Measurements from ENCODE around the gene CEP70. TPM values are rescaled to one million over a fixed set of nuclear protein-coding genes. Genes with fewer than 3 reads are reported as not detected.
"Not testable (repeated sequence)": the region's sequence is repeated elsewhere in the genome, so short reads cannot be mapped to it uniquely, and the experiment has no call there.

Gene CEP70
- total RNA-seq, 1 experiment from 2014 or later: 32.6 TPM

DNA sequence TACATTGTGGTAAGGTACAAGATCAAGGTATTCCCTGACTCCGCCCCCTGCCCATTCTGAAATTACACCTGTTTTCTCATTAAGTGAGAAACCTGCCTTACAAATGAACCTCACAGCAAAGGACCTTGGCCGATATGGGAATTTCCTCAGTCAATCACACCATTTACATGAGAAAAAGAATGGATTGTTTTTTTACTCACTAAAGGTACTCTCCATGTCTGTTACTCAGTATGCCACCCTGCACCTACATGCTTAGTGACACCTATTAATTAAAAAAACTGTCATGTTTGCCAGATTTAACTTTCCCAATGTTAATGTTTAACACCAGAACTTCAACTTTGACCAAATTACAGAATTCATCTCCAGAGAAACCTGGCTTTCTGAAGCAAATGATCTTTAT lies 97.6 kb downstream of the CEP70 start:
- Mint-ChIP-seq H3K4me3 (no peak overlapping the region), H3K27ac (no peak overlapping the region), H3K36me3 (ENCODE audit: insufficient read depth in 1 of 3, low read depth in 3 of 3) (peaks cover 0 to 18% (median 18%) of the 10 kb centered on the region in 3 experiments; a peak in 5 of 7 replicates), H3K4me1 (peaks cover 12% of the 10 kb centered on the region in 2 experiments), H3K27me3 (ENCODE audit: low read depth) (no peaks in the 10 kb centered on the region), H3K9me3 (peaks cover 0 to 3% of the 10 kb centered on the region in 2 experiments; a peak in 3 of 5 replicates)
- WGBS (ENCODE audit: extremely low coverage, insufficient read length, low lambda C conversion rate): no CpG with 5 or more reads among the region's 2 CpGs
- H2BK20ac ChIP-seq (ENCODE audit: low read depth, low read length, poor library complexity, severe bottlenecking): no peak overlapping the region
- H3K4me2 ChIP-seq (ENCODE audit: insufficient read depth, insufficient read length, low read length): no peak overlapping the region
- H3K56ac ChIP-seq (ENCODE audit: insufficient read length, low read depth, low read length): no peak overlapping the region
- H2AFZ ChIP-seq (ENCODE audit: low read length): no peak overlapping the region
- H3K79me1 ChIP-seq (ENCODE audit: insufficient read depth, low read depth, low read length, poor library complexity, severe bottlenecking): no peaks in the 10 kb centered on the region
- no peak overlapping the region for H2BK5ac ChIP-seq (ENCODE audit: insufficient read length, low read length)
- H3K79me2 ChIP-seq (ENCODE audit: insufficient read depth, low read length): no peaks in the 10 kb centered on the region
- H3K14ac ChIP-seq (ENCODE audit: insufficient read depth, low read length): no peak overlapping the region
- H3T11ph ChIP-seq (ENCODE audit: low read length): no peak overlapping the region
- H4K91ac ChIP-seq (ENCODE audit: insufficient read length, low read depth, low read length): no peak overlapping the region
- peaks cover 6% of the 10 kb centered on the region; the same call in 1 of the 2 replicates for H3K4me1 ChIP-seq (ENCODE audit: insufficient read depth, low read length)
- no peak for DNase-seq
- TF ChIP-seq, protein P1, sequence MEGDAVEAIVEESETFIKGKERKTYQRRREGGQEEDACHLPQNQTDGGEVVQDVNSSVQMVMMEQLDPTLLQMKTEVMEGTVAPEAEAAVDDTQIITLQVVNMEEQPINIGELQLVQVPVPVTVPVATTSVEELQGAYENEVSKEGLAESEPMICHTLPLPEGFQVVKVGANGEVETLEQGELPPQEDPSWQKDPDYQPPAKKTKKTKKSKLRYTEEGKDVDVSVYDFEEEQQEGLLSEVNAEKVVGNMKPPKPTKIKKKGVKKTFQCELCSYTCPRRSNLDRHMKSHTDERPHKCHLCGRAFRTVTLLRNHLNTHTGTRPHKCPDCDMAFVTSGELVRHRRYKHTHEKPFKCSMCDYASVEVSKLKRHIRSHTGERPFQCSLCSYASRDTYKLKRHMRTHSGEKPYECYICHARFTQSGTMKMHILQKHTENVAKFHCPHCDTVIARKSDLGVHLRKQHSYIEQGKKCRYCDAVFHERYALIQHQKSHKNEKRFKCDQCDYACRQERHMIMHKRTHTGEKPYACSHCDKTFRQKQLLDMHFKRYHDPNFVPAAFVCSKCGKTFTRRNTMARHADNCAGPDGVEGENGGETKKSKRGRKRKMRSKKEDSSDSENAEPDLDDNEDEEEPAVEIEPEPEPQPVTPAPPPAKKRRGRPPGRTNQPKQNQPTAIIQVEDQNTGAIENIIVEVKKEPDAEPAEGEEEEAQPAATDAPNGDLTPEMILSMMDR (conservative IDR thresholded peaks at IDR 0.05): no peak
- H3K18ac ChIP-seq (ENCODE audit: insufficient read length, low read depth, low read length): no peak overlapping the region
- no peak overlapping the region for H3K23ac ChIP-seq (ENCODE audit: insufficient read length, low read depth, low read length)
- H3K9ac ChIP-seq (ENCODE audit: extremely low read depth, insufficient read length, low read length): no peak overlapping the region
- no peak overlapping the region for H3K27ac ChIP-seq (ENCODE audit: insufficient read length, low read depth, low read length)
- no peak overlapping the region for H4K8ac ChIP-seq (replicated peaks; ENCODE audit: insufficient read length, low read depth, low read length)
- no peaks in the 10 kb centered on the region for H3K27me3 ChIP-seq (ENCODE audit: insufficient read depth, low read length)
- no peaks in the 10 kb centered on the region for H3K23me2 ChIP-seq (ENCODE audit: insufficient read length, low read depth, low read length, poor library complexity, severe bottlenecking)
- H2BK12ac ChIP-seq (ENCODE audit: insufficient read length, low read depth, low read length): no peak overlapping the region
- H3K9me3 ChIP-seq (ENCODE audit: control insufficient read depth, low read depth, low read length): no peaks in the 10 kb centered on the region
- no peak overlapping the region for H2AK5ac ChIP-seq (ENCODE audit: insufficient read length, low read length)
- H3K4ac ChIP-seq (ENCODE audit: low read depth, low read length): no peak overlapping the region
- H4K5ac ChIP-seq (ENCODE audit: insufficient read length, low read depth, low read length): no peak overlapping the region
- no peak overlapping the region for H2BK15ac ChIP-seq (ENCODE audit: low read depth, low read length)
- no peak overlapping the region for H2BK120ac ChIP-seq (ENCODE audit: low read depth, low read length, poor library complexity, severe bottlenecking)
- H4K20me1 ChIP-seq (ENCODE audit: control insufficient read depth, insufficient read depth, insufficient read length): no peaks in the 10 kb centered on the region

DNA sequence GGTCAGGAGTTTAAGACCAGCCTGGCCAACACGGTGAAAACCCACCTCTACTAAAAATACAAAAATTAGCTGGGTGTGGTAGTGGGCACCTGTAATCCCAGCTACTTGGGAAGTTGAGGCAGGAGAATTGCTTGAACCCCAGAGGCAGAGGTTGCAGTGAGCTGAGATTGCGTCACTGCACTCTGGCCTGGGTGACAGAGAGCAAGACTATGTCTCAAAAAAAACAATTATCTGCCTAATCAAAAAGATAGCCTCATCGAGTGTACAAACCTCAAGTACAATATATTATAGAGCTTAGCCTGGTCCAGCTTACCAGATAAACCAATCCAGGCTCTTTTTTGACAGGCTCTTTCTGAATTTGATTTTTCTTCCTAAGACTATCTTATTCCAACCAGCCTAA lies 98.4 kb downstream of the CEP70 start:
- not testable (repeated sequence) for H3K27me3 ChIP-seq (ENCODE audit: insufficient read depth, low read length); H2BK120ac ChIP-seq (ENCODE audit: low read depth, low read length, poor library complexity, severe bottlenecking); H3K18ac ChIP-seq (ENCODE audit: insufficient read length, low read depth, low read length); H3K56ac ChIP-seq (ENCODE audit: insufficient read length, low read depth, low read length); H2BK12ac ChIP-seq (ENCODE audit: insufficient read length, low read depth, low read length); H3K4me3 Mint-ChIP-seq; H3T11ph ChIP-seq (ENCODE audit: low read length); H3K23ac ChIP-seq (ENCODE audit: insufficient read length, low read depth, low read length); H3K14ac ChIP-seq (ENCODE audit: insufficient read depth, low read length); H3K9me3 ChIP-seq (ENCODE audit: control insufficient read depth, low read depth, low read length); H2BK20ac ChIP-seq (ENCODE audit: low read depth, low read length, poor library complexity, severe bottlenecking); H3K27ac Mint-ChIP-seq; H3K27ac ChIP-seq (ENCODE audit: insufficient read length, low read depth, low read length); H3K27me3 Mint-ChIP-seq (ENCODE audit: low read depth); H3K23me2 ChIP-seq (ENCODE audit: insufficient read length, low read depth, low read length, poor library complexity, severe bottlenecking); H3K9me3 Mint-ChIP-seq; H3K4me2 ChIP-seq (ENCODE audit: insufficient read depth, insufficient read length, low read length); H2BK15ac ChIP-seq (ENCODE audit: low read depth, low read length); H2AFZ ChIP-seq (ENCODE audit: low read length); DNase-seq; H3K4me1 ChIP-seq (ENCODE audit: insufficient read depth, low read length); H4K91ac ChIP-seq (ENCODE audit: insufficient read length, low read depth, low read length); H2BK5ac ChIP-seq (ENCODE audit: insufficient read length, low read length); H4K5ac ChIP-seq (ENCODE audit: insufficient read length, low read depth, low read length); H3K9ac ChIP-seq (ENCODE audit: extremely low read depth, insufficient read length, low read length); H3K79me1 ChIP-seq (ENCODE audit: insufficient read depth, low read depth, low read length, poor library complexity, severe bottlenecking); H4K8ac ChIP-seq (replicated peaks; ENCODE audit: insufficient read length, low read depth, low read length); H3K79me2 ChIP-seq (ENCODE audit: insufficient read depth, low read length); H4K20me1 ChIP-seq (ENCODE audit: control insufficient read depth, insufficient read depth, insufficient read length); H2AK5ac ChIP-seq (ENCODE audit: insufficient read length, low read length); H3K4ac ChIP-seq (ENCODE audit: low read depth, low read length)
- WGBS (ENCODE audit: extremely low coverage, insufficient read length, low lambda C conversion rate): no CpG with 5 or more reads among the region's 3 CpGs
- Mint-ChIP-seq H3K4me1 (peaks cover 12% of the 10 kb centered on the region in 2 experiments), H3K36me3 (ENCODE audit: insufficient read depth in 1 of 3, low read depth in 3 of 3) (peaks cover 0 to 25% (median 18%) of the 10 kb centered on the region in 3 experiments; a peak in 5 of 7 replicates)

All from H9 (cell line).